ENCODE data around the gene PSMA8. TPM values are rescaled to one million over a fixed set of nuclear protein-coding genes. Genes with fewer than 3 reads are reported as not detected.

The PSMA8 gene
- total RNA-seq, 4 donors from 2014 or later: not detected

DNA sequence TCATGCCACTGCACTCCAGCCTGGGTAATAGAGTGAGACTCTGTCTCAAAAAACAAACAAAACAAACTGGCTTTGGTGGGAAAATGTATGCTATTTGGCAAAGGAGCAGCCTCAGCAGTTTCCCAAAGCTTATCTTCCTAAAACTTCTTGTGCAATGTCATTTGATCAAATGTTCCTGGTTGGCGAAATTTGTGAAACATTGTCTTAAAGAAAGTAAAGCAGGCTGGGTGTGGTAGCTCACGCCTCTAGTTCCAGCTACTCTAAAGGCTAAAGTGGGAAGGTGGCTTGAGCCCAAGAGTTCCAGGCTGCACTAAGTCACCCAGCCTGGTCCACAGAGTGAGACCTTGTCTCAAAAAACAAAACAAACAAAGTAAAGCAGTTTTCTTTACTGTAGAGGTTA lies 75.3 kb downstream of the PSMA8 start:
- DNase-seq (ENCODE audit: low spot score in 2 of 2): no peak
- TF ChIP-seq, protein P1, sequence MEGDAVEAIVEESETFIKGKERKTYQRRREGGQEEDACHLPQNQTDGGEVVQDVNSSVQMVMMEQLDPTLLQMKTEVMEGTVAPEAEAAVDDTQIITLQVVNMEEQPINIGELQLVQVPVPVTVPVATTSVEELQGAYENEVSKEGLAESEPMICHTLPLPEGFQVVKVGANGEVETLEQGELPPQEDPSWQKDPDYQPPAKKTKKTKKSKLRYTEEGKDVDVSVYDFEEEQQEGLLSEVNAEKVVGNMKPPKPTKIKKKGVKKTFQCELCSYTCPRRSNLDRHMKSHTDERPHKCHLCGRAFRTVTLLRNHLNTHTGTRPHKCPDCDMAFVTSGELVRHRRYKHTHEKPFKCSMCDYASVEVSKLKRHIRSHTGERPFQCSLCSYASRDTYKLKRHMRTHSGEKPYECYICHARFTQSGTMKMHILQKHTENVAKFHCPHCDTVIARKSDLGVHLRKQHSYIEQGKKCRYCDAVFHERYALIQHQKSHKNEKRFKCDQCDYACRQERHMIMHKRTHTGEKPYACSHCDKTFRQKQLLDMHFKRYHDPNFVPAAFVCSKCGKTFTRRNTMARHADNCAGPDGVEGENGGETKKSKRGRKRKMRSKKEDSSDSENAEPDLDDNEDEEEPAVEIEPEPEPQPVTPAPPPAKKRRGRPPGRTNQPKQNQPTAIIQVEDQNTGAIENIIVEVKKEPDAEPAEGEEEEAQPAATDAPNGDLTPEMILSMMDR (IDR thresholded peaks at IDR 0.05): no peak
- no peak for TF ChIP-seq POLR2A (IDR thresholded peaks at IDR 0.05)
- no peak for TF ChIP-seq POLR2AphosphoS5 (IDR thresholded peaks at IDR 0.05)
- no peak for TF ChIP-seq EP300 (IDR thresholded peaks at IDR 0.05)
- H3K27ac ChIP-seq: no peak overlapping the region
- H3K9me3 ChIP-seq: no peaks in the 10 kb centered on the region
- H3K36me3 ChIP-seq: no peaks in the 10 kb centered on the region
- no peaks in the 10 kb centered on the region for H3K4me1 ChIP-seq
- WGBS: 75% methylated on average over 2 of the region's 2 CpGs
- no peak overlapping the region for H3K4me3 ChIP-seq
- H3K27me3 ChIP-seq: no peaks in the 10 kb centered on the region

DNA sequence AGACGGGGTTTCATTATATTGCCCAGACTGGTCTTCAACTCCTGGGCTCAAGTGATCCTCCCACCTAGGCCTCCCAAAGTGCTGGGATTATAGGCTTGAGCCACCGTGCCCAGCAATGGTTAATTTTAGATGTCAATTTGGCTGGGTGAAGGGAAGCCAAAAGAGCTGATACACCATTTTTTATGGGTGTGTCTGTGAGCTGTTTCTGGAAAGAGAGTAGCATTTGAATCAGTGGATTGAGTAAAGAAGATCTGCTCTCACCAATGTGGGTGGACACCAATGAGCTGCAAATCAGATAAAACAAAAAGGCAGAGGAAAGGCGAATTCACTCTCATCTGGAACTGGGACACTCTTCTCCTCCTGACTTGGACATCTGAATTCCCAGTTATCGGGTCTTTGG lies 76.5 kb downstream of the PSMA8 start:
- Histone ChIP-seq H3K4me3 (no peak overlapping the region), H3K9me3 (no peaks in the 10 kb centered on the region), H3K27me3 (no peaks in the 10 kb centered on the region), H3K4me1 (no peaks in the 10 kb centered on the region), H3K27ac (no peak overlapping the region), H3K36me3 (no peaks in the 10 kb centered on the region)
- TF ChIP-seq, protein P1 (IDR thresholded peaks at IDR 0.05): no peak
- TF ChIP-seq EP300 (IDR thresholded peaks at IDR 0.05): no peak
- TF ChIP-seq POLR2A (IDR thresholded peaks at IDR 0.05): no peak
- no peak for TF ChIP-seq POLR2AphosphoS5 (IDR thresholded peaks at IDR 0.05)
- no peak for DNase-seq (ENCODE audit: low spot score in 2 of 2)
- 67% methylated on average over 4 of the region's 4 CpGs for WGBS

DNA sequence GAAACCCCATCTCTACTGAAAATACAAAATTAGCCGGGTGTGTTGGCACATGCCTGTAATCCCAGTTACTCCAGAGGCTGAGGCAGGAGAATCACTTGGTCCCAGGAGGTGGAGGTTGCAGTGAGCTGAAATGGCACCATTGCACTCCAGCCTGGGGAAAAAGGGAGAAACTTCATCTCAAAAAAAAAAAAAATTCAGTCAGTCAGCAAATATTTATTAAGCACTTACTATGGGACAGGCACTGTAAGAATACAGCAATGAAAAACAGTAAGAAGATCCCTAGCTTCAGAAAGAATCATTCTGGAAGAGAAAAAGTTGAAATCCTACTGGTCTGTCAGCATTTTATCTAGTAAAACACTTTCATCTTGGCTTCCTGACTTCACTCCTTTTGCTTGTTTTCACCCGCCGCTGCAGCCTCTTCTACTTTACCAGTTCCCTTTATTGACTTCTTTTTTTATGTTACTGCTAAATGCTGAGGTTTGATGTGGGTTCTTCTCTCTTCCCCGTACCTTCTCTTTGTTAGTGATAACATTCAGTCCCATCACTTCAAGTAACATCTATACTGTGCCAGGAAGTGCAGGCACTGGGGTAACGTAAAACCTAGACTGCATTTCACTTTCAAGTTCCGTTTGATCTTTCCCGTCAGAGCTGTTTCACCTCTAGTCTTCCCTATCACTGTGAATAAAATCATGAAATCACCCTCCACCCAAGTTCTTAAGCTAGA lies 81.7 kb downstream of the PSMA8 start:
- TF ChIP-seq EP300 (IDR thresholded peaks at IDR 0.05) (no peak), POLR2A (IDR thresholded peaks at IDR 0.05) (no peak), POLR2AphosphoS5 (IDR thresholded peaks at IDR 0.05) (no peak)
- H3K36me3 ChIP-seq: no peaks in the 10 kb centered on the region
- H3K4me1 ChIP-seq: no peaks in the 10 kb centered on the region
- H3K4me3 ChIP-seq: no peak overlapping the region
- DNase-seq (ENCODE audit: low spot score in 2 of 2): no peak
- H3K27ac ChIP-seq: no peak overlapping the region
- 47% methylated on average over 7 of the region's 7 CpGs for WGBS
- no peaks in the 10 kb centered on the region for H3K27me3 ChIP-seq
- no peaks in the 10 kb centered on the region for H3K9me3 ChIP-seq

DNA sequence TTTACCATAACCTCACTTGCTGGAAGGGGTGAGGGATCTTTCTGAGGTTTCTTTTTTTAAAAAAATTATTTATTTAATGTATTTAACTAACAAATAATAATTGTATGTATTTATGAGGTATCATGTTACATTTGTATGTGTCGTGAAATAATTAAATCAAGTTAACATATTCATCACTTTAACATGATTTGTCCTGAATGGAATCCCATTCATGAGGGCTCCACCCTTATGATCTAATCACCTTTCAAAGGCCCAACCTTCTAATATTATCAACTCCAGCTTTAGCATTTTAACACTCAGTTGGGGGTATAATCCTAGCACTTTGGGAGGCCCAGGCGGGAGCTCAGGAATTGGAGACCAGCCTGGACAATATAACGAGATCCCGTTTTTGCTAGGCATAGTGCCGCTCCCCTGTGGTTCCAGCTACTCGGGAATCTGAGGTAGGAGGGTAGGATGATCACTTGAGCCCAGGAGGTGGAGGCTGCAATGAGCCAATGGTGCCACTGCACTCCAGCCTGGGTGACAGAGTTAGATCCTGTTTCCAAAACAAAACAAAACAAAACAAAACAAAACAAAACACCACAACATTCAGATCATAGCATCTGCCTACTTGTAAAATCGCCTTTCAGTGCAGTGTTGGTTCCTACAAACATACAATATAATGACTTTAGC lies 91.5 kb downstream of the PSMA8 start:
- Histone ChIP-seq H3K4me3 (no peak overlapping the region), H3K4me1 (peaks cover 26% of the 10 kb centered on the region), H3K36me3 (no peaks in the 10 kb centered on the region), H3K27ac (no peak overlapping the region), H3K9me3 (no peaks in the 10 kb centered on the region), H3K27me3 (no peaks in the 10 kb centered on the region)
- no peak for DNase-seq (ENCODE audit: low spot score in 2 of 2)
- TF ChIP-seq POLR2A (IDR thresholded peaks at IDR 0.05): no peak
- TF ChIP-seq EP300 (IDR thresholded peaks at IDR 0.05): no peak
- TF ChIP-seq POLR2AphosphoS5 (IDR thresholded peaks at IDR 0.05): no peak
- TF ChIP-seq, protein P1 (IDR thresholded peaks at IDR 0.05): no peak
- 63% methylated on average over 7 of the region's 7 CpGs for WGBS

DNA sequence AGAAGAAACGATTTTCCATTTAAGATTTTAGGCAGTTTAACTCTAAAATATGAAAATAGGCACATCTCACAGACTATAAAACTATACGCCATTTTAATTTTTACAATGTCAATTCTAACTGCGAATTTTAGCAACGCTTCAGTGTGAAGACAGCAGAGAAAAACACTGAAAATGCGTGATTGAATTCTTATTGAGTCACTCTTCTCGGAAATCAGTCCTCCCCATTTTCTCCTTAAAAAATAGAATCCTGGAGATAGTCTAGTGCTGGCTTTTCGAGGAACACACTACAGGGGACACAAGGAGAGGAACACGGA lies 92.2 kb downstream of the PSMA8 start:
- 9% methylated on average over 8 of the region's 8 CpGs for WGBS
- H3K4me3 ChIP-seq: peak overlapping the region; percentile 99
- no peaks in the 10 kb centered on the region for H3K27me3 ChIP-seq
- peaks cover 26% of the 10 kb centered on the region for H3K4me1 ChIP-seq
- DNase-seq (ENCODE audit: low spot score in 2 of 2): no peak
- TF ChIP-seq POLR2AphosphoS5 (IDR thresholded peaks at IDR 0.05) (no peak), POLR2A (IDR thresholded peaks at IDR 0.05) (no peak), EP300 (IDR thresholded peaks at IDR 0.05) (no peak)
- TF ChIP-seq, protein P1 (IDR thresholded peaks at IDR 0.05): no peak
- no peaks in the 10 kb centered on the region for H3K36me3 ChIP-seq
- peak overlapping the region; percentile 88 for H3K27ac ChIP-seq
- H3K9me3 ChIP-seq: no peaks in the 10 kb centered on the region
